SHP77 (cell line): Measurements from ENCODE around the gene SOX10.

Experiments
- DNase-seq, 2 experiments: peaks; one replicate each; lab custom pipeline; 2025; lab: John Stamatoyannopoulos, UW

Gene SOX10

DNA sequence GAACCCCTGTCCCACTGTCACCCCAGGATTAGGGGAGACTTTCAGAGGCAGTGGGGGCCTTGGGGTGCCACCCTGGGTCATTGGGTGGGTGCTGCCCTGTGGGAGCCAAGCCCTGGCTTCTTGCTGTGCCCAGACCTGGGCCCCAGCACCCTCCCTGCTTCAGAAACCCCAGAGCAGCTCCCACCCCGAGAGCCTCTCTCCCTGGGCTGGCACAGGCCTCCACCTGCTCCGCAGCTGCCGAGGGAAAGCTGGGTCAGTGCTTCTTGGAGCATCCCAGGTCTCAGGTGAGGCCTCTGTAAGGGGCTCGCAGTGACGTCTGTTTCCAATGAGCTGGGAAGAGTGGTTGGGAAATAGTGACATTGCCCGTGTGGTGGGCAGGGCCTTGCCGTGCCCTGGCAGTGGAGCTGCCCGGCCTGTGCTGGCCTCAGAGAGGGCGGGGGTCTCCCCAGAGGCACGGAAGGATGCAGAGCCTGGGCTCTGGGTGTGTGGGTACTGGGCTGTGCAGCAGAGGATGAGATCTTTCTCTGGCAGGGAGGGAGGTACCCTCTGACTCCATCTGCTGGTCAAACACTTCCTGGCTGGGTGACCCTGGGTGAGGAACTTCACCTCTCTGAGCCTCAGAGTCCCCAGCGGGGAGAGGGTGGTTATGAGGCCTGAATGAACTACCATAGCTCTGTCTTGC lies 53.9 kb downstream of the SOX10 start:
- DNase-seq = peak; percentile 34 to 45

DNA sequence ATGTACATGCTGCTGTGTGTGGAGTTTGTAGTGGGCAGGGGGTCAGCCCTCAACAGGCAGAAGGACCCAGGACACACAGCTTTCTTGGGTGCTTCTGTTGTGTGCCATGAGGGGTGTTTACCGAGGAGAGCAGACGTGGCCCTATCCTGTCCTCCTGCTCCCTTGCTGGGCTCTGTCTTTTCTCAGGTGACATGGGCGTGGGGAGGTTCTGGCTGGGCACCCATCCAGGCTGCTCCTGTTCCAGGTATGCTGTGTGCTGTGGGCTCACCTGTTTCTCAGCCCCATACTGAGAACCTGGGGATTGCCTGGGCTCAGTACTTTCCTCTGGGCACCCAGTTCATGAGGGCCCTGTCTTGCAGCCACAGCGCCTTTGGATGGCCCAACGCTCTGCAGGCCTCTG lies 55.0 kb downstream of the SOX10 start:
- no peak for DNase-seq

DNA sequence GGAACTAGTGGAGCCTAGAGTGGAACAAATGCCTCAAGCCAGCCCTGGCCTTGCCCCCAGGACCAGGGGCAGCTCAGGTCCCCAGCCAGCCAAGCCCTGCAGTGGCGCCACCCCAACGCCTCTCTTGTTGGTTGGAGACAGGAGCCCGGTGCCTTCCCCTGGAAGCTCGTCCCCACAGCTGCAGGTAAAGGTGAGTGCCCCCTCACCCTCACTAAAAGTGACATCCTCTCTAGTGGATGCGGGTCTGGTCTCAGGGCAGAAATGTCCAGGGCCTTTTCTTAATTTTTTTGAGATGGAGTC lies 56.8 kb downstream of the SOX10 start:
- no peak for DNase-seq

GRCh38 chr22:37926771-37927636 lies 57.4 kb downstream of the SOX10 start:
- DNase-seq = no peak

- no peak for DNase-seq
Observed at GRCh38 chr22:37926358-37926757, 58.0 kb downstream of the SOX10 start.

- DNase-seq = no peak
Observed at GRCh38 chr22:37925767-37926166, 58.6 kb downstream of the SOX10 start.

DNA sequence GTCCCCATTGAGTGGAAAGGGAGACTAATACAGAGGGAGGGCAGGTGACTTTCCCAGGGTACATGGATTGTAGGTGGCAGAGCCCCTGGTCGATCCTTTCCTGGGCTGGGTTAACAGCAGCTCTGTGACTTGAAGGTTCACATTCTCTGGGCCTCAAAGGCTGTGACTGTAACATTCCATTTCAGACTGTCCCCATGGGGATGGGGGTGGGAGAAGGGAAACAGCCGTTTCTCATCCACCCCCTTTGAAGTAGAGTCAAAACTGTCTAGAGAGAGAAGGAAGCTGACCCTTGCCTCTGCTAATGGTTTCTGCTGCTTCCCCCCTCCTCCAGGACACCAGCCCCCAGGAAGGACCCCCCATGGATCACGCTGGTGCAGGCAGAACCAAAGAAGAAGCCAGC lies 59.0 kb downstream of the SOX10 start:
- no peak for DNase-seq

GRCh38 chr22:37924386-37925065 lies 59.8 kb downstream of the SOX10 start:
- no peak for DNase-seq

GRCh38 chr22:37923927-37924326 lies 60.4 kb downstream of the SOX10 start:
- no peak for DNase-seq
